ENCODE data around the gene SEL1L.
A peak's percentile ranks its signal among the peaks of the same experiment; 100 is the strongest.

The SEL1L gene

DNA sequence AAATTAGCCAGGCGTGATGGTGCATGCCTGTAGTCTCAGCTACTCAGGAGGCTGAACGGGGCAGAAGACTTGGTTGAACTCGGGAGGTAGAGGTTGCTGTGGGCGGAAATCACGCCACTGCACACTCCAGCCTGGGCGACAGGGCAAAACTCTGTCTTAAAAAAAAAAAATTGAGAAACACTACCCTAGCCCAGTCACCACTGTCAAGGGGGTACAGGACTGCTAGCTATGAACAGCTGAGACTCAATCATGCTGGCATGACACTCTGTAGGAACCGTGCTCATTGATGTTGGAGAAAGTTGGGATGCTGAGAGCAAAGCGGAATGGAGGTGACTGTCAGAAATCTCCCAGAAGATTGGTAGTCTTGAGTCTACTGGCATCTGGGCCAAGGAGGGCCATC is 75.3 kb downstream of the SEL1L start:
- TF ChIP-seq CTCF (IDR thresholded peaks at IDR 0.05; ENCODE audit: low read depth, low read length) = no peak
- H3K4me3 ChIP-seq (ENCODE audit: low read depth, low read length) = no peak overlapping the region
- in situ Hi-C loops (cut with HindIII; ENCODE audit: low sequenced_read_pairs) = no loop called here
- no peak for DNase-seq (ENCODE audit: low read depth, low spot score)

DNA sequence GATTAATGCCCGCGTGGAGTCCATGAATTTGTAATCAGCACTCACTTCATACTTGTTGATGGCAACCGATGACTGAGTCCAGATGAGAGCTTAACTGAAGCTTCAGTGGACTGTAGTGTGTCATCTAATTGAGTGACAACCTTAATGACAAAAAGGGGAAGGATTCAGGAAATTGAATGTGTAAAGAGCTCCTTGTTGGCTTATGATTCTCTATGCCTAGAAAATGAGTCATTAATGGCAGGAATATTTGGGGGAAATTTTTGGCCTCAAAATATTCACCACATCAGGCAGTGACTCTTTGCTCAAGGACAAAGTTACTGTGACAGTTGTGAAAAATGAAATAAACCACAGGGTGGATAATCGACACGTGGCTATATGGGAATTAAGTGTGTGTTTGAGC is 78.3 kb downstream of the SEL1L start:
- H3K4me3 ChIP-seq (ENCODE audit: low read depth, low read length) = no peak overlapping the region
- TF ChIP-seq CTCF (IDR thresholded peaks at IDR 0.05; ENCODE audit: low read depth, low read length) = no peak
- in situ Hi-C loops (cut with HindIII; ENCODE audit: low sequenced_read_pairs) = no loop called here
- no peak for DNase-seq (ENCODE audit: low read depth, low spot score)

- in situ Hi-C loops (cut with HindIII; ENCODE audit: low sequenced_read_pairs) = no loop called here
- TF ChIP-seq CTCF (IDR thresholded peaks at IDR 0.05; ENCODE audit: low read depth, low read length) = no peak
- no peak for DNase-seq (ENCODE audit: low read depth, low spot score)
- H3K4me3 ChIP-seq (ENCODE audit: low read depth, low read length) = no peak overlapping the region
Observed at GRCh38 chr14:81454572-81455218, 79.0 kb downstream of the SEL1L start.

- TF ChIP-seq CTCF (IDR thresholded peaks at IDR 0.05; ENCODE audit: low read depth, low read length) = peak; percentile 84
- in situ Hi-C loops (cut with HindIII; ENCODE audit: low sequenced_read_pairs) = no loop called here
- peak; percentile 67 for DNase-seq (ENCODE audit: low read depth, low spot score)
- H3K4me3 ChIP-seq (ENCODE audit: low read depth, low read length) = no peak overlapping the region
Observed at GRCh38 chr14:81453166-81453766, 80.4 kb downstream of the SEL1L start.

DNA sequence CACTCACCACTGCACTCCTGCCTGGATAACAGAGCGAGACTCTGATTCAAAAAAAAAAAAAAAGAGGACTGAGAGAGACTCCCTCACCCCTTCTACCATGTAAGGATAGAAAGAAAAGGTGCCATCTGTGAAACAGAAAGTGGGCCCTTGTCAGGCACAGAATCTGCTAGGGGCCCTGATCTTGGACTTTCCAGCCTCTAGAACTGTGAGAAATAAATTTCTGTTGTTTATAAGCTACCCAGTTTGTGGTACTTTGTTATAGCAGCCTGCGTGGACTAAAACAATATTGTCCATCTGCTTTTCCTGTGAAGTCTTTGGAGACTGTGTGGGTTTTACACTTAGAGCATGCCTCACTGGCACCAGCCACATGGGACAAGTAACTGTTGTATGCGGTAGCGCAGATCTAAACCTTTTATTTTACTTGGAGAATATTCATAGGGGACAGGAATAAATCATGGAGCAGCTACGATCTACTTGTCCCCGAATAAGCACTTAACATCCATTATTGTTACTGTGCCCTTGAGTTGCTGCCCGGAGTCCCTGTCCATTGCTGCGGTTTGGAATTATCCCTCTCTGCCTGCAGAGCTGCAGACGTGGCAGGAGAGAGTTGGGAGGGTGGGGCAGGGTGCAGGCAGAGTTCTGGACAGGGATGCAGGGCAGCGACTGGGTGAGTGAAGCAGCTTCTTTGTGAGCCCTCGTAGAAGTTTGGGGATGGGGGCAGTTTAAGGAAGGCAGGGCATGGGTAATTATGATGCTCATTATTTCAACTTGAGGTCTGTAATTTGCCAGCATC is 81.1 kb downstream of the SEL1L start:
- in situ Hi-C loops (cut with HindIII; ENCODE audit: low sequenced_read_pairs) = no loop called here
- no peak for DNase-seq (ENCODE audit: low read depth, low spot score)
- no peak overlapping the region for H3K4me3 ChIP-seq (ENCODE audit: low read depth, low read length)
- TF ChIP-seq CTCF (IDR thresholded peaks at IDR 0.05; ENCODE audit: low read depth, low read length) = no peak

GRCh38 chr14:81450976-81451375 is 82.7 kb downstream of the SEL1L start:
- in situ Hi-C loops (cut with HindIII; ENCODE audit: low sequenced_read_pairs) = no loop called here
- no peak for TF ChIP-seq CTCF (IDR thresholded peaks at IDR 0.05; ENCODE audit: low read depth, low read length)
- DNase-seq (ENCODE audit: low read depth, low spot score) = no peak
- H3K4me3 ChIP-seq (ENCODE audit: low read depth, low read length) = no peak overlapping the region

Data from astrocyte of the spinal cord (primary cell).